Measurements from ENCODE around the gene CD151. TPM values are rescaled to one million over a fixed set of nuclear protein-coding genes. Genes with fewer than 3 reads are reported as not detected.

CD151 gene
- total and polyA plus RNA-seq, 4 donors: 31.6 to 264 (median 124) TPM

DNA sequence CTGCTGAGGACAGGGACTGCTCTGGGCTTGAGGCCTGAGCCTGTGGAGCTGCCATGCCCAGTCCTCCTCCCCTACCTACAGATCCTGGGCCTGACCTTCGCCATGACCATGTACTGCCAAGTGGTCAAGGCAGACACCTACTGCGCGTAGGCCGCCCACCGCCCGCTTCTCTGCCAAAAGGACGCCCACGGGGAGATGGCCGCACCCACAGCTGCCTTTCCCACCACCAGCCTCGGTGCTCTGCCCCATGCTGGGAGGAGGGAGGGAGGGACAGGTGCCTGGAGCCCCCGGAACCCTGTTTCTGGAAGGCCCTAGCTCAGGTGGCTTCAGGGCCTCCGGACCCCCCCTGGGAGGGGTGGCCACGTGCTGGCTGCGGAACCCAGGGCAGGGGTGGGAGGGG lies 33.7 kb downstream of the CD151 start:
- peaks cover 0 to 9% (median under 1%) of the 10 kb centered on the region in 4 donors for H3K36me3 ChIP-seq (ENCODE audit: control insufficient read depth in 4 of 4, insufficient read depth in 3 of 4, low read depth in 1 of 4, low read length in 3 of 4)
- no peak for TF ChIP-seq HNF4A (conservative IDR thresholded peaks at IDR 0.05)
- no peak for TF ChIP-seq RAD21 (IDR thresholded peaks at IDR 0.05)
- no peak for TF ChIP-seq EGR1 (IDR thresholded peaks at IDR 0.05; ENCODE audit: low read depth in 2 of 2)

GRCh38 chr11:867856-868358 lies 35.2 kb downstream of the CD151 start:
- 91% methylated on average over 8 of the region's 8 CpGs for WGBS
- H3K36me3 ChIP-seq (ENCODE audit: control insufficient read depth in 4 of 4, insufficient read depth in 3 of 4, low read depth in 1 of 4, low read length in 3 of 4): peaks cover 0 to 9% (median under 1%) of the 10 kb centered on the region in 4 donors

More for the DNA sequence above, 33.7 kb downstream of the CD151 start:
- Histone ChIP-seq H3K27ac (ENCODE audit: low read depth in 1 of 2, low read length in 2 of 2) (no peak overlapping the region), H3K4me1 (ENCODE audit: control insufficient read depth in 4 of 4, insufficient read depth in 4 of 4, low read length in 3 of 4) (no peaks in the 10 kb centered on the region), H3K27me3 (ENCODE audit: control insufficient read depth in 4 of 4, insufficient read depth in 4 of 4, low read length in 3 of 4) (no peaks in the 10 kb centered on the region), H3K9me3 (ENCODE audit: control insufficient read depth in 4 of 4, low read length in 3 of 4) (no peaks in the 10 kb centered on the region), H3K9ac (ENCODE audit: low read depth in 1 of 2, low read length in 2 of 2) (no peak overlapping the region), H3K4me3 (ENCODE audit: low read depth in 1 of 3, low read length in 3 of 3) (no peak overlapping the region)
- 93% methylated on average over 14 of the region's 14 CpGs for WGBS
- no peak for DNase-seq (ENCODE audit: low spot score)

More at GRCh38 chr11:867856-868358, 35.2 kb downstream of the CD151 start:
- Histone ChIP-seq H3K27ac (ENCODE audit: low read depth in 1 of 2, low read length in 2 of 2) (no peak overlapping the region), H3K4me1 (ENCODE audit: control insufficient read depth in 4 of 4, insufficient read depth in 4 of 4, low read length in 3 of 4) (no peaks in the 10 kb centered on the region), H3K4me3 (ENCODE audit: low read depth in 1 of 3, low read length in 3 of 3) (no peak overlapping the region), H3K27me3 (ENCODE audit: control insufficient read depth in 4 of 4, insufficient read depth in 4 of 4, low read length in 3 of 4) (no peaks in the 10 kb centered on the region), H3K9ac (ENCODE audit: low read depth in 1 of 2, low read length in 2 of 2) (no peak overlapping the region), H3K9me3 (ENCODE audit: control insufficient read depth in 4 of 4, low read length in 3 of 4) (no peaks in the 10 kb centered on the region)
- no peak for DNase-seq (ENCODE audit: low spot score)
- no peak for TF ChIP-seq EGR1 (IDR thresholded peaks at IDR 0.05; ENCODE audit: low read depth in 2 of 2)
- TF ChIP-seq FOXA2 (IDR thresholded peaks at IDR 0.05): no peak
- no peak for TF ChIP-seq JUND (IDR thresholded peaks at IDR 0.05)
- TF ChIP-seq SP1 (IDR thresholded peaks at IDR 0.05): no peak
- no peak for TF ChIP-seq HNF4G (IDR thresholded peaks at IDR 0.05)
- no peak for TF ChIP-seq FOXA1 (IDR thresholded peaks at IDR 0.05)
- no peak for TF ChIP-seq TAF1 (conservative IDR thresholded peaks at IDR 0.05)
- TF ChIP-seq NR2F2 (IDR thresholded peaks at IDR 0.05): no peak
- TF ChIP-seq, protein P1, sequence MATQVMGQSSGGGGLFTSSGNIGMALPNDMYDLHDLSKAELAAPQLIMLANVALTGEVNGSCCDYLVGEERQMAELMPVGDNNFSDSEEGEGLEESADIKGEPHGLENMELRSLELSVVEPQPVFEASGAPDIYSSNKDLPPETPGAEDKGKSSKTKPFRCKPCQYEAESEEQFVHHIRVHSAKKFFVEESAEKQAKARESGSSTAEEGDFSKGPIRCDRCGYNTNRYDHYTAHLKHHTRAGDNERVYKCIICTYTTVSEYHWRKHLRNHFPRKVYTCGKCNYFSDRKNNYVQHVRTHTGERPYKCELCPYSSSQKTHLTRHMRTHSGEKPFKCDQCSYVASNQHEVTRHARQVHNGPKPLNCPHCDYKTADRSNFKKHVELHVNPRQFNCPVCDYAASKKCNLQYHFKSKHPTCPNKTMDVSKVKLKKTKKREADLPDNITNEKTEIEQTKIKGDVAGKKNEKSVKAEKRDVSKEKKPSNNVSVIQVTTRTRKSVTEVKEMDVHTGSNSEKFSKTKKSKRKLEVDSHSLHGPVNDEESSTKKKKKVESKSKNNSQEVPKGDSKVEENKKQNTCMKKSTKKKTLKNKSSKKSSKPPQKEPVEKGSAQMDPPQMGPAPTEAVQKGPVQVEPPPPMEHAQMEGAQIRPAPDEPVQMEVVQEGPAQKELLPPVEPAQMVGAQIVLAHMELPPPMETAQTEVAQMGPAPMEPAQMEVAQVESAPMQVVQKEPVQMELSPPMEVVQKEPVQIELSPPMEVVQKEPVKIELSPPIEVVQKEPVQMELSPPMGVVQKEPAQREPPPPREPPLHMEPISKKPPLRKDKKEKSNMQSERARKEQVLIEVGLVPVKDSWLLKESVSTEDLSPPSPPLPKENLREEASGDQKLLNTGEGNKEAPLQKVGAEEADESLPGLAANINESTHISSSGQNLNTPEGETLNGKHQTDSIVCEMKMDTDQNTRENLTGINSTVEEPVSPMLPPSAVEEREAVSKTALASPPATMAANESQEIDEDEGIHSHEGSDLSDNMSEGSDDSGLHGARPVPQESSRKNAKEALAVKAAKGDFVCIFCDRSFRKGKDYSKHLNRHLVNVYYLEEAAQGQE (IDR thresholded peaks at IDR 0.05): no peak
- TF ChIP-seq, protein P2, sequence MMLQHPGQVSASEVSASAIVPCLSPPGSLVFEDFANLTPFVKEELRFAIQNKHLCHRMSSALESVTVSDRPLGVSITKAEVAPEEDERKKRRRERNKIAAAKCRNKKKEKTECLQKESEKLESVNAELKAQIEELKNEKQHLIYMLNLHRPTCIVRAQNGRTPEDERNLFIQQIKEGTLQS (IDR thresholded peaks at IDR 0.05): no peak
- no peak for TF ChIP-seq RXRA (IDR thresholded peaks at IDR 0.05)
- no peak for TF ChIP-seq GABPA (IDR thresholded peaks at IDR 0.05 in 1 of 2, conservative IDR thresholded peaks at IDR 0.05 in 1 of 2)
- no peak for TF ChIP-seq RAD21 (IDR thresholded peaks at IDR 0.05)
- no peak for TF ChIP-seq ZBTB33 (IDR thresholded peaks at IDR 0.05)

Data from liver (tissue), 9 donors.